ENCODE results near the gene IGSF3. TPM values are rescaled to one million over a fixed set of nuclear protein-coding genes. Genes with fewer than 3 reads are reported as not detected.
"Not testable (repeated sequence)": the region's sequence is repeated elsewhere in the genome, so short reads cannot be mapped to it uniquely, and the experiment has no call there.

Gene IGSF3
- total RNA-seq, 1 donor from 2014 or later, result 3.8 TPM

DNA sequence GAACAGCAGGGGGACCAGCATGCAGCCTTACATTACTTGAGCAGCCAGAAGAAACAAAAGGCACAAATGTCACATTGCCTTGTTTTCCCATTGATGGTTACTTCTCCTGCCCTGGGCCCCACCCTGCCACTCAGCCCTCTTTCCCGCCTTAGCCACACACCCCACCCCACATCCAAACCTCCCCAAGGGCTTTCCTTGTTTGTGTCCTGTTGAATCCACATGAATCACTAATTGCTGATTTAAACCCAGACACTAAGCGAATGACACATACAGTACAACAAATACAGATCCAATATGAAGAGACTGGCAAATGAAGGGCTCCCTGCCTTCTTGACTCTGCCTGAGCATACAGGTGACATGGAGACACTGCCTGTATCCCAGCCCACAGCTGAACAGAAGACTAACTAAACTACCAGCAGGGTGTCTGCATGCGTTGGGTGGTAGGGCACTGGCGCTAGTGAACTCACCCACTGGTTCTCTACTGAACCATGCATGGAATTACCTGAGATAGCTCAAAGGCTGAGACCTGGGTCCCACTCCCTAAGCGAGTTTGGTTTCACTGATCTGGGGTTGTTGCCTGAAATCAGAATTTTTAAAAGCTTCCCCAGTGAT is 3.1 kb downstream of the IGSF3 start:
- no peak for DNase-seq (ENCODE audit: low read depth)

GRCh38 chr1:116663821-116664220 is 3.7 kb downstream of the IGSF3 start:
- no peak for DNase-seq (ENCODE audit: low read depth)

DNA sequence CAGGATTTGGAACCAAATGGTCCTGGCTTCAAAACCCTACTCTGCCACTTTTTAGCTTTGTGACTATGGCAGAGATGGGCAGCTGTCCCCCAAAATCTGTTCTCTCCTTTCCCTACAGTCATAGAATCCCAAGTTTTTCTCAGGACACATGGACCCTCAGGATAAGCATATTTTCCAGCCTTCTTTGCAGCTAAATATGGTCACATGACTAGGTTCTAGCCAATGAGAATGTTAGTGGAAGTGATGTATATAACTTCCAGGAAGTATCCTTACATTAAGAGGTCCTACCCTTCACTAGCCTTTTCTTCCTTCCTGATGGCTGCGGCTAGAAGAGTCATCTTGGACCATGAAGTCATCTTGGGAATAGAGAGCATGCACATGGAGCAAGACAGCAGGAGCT is 5.9 kb downstream of the IGSF3 start:
- DNase-seq (ENCODE audit: low read depth), result no peak

GRCh38 chr1:116658645-116659044 is 8.9 kb downstream of the IGSF3 start:
- DNase-seq (ENCODE audit: low read depth), result not testable (repeated sequence)

GRCh38 chr1:116657836-116658235 is 9.7 kb downstream of the IGSF3 start:
- not testable (repeated sequence) for DNase-seq (ENCODE audit: low read depth)

- no peak for DNase-seq (ENCODE audit: low read depth)
These were observed 13.2 kb downstream of the IGSF3 start for GRCh38 chr1:116654351-116654750.

DNA sequence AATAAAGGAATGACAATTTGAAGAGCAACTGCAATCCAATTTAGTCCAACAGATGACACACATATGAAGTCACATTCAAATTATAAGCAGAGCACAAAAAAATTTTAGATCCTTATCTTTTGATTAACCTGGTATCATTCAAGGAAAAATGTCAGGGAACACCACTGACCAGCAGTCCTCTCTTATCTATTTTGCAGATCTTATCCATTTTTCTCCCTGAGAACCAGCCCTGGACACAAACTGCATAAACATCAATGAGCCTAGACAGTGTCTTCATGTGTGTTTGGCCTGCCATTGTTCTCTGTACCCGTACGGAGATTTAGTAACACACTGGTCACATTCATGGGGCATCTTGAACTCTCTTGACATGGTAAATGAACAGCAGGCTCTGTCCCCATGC is 14.9 kb downstream of the IGSF3 start:
- not testable (repeated sequence) for DNase-seq (ENCODE audit: low read depth)

- DNase-seq (ENCODE audit: low read depth), result not testable (repeated sequence)
These were observed 16.8 kb downstream of the IGSF3 start for GRCh38 chr1:116650781-116651180.

DNA sequence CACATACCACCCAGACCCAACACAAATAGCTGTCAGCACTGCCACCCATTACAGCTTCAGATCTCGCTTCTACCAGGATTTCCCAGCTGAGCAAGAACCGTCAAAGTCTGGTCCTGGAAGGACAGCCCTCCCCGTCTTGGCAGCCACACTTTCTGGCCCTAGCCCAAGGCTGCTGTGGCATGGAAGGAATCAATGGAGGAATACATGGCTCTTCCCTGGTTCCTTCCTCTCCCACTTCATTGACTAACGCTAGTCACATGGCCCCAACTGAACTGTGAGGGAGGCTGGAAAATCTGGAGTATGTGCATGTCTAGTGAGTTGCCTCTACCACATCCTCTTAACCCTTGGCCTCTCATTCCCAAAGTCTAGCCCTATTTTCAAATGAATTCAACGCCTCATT is 18.5 kb downstream of the IGSF3 start:
- DNase-seq (ENCODE audit: low read depth), result not testable (repeated sequence)

- DNase-seq (ENCODE audit: low read depth), result not testable (repeated sequence)
These were observed 19.2 kb downstream of the IGSF3 start for GRCh38 chr1:116648325-116648724.

DNA sequence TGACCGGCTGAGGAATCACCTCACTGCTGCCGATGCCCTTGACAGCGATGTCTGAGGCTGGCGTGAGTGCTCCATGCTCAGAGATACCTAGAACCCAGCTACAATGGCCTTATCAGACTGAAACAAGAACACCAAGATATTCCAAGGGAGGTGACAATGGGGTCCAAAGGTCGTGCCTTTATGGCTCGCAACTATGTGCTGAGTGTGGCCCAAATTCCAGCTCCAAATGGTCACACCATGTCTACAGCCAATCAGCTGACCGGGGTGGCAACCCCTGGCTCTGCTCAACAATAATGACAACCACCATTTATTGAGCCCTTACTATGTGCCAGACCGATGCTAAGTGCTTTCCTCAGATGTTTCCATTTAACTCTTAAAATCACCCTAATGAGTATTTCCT is 20.3 kb downstream of the IGSF3 start:
- DNase-seq (ENCODE audit: low read depth), result not testable (repeated sequence)

DNA sequence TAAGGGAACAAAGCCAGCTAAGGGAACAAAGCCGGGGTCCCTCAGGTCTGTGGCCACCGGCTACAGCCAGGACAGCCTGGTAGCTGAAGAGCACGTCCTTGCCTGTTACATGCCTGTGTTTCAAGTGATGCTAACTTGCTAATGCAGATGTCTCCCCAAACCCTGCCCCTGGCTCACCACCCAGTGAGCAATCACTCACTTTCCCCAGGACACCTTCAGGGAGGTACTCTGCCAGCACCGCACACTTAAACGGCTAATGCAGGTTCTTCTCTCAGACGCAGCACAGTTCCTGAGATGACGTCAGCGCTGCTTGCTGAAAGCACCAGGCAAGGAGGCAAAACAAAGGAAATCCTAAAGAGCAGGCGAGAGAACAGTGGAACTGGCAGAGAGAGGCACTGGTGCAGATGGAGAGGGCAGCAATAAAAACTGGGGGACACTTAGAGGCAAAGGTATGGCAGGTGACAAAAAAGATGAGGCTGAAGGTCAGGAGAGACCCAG is 20.8 kb downstream of the IGSF3 start:
- not testable (repeated sequence) for DNase-seq (ENCODE audit: low read depth)

GRCh38 chr1:116645802-116646672 is 21.5 kb downstream of the IGSF3 start:
- not testable (repeated sequence) for DNase-seq (ENCODE audit: low read depth)

DNA sequence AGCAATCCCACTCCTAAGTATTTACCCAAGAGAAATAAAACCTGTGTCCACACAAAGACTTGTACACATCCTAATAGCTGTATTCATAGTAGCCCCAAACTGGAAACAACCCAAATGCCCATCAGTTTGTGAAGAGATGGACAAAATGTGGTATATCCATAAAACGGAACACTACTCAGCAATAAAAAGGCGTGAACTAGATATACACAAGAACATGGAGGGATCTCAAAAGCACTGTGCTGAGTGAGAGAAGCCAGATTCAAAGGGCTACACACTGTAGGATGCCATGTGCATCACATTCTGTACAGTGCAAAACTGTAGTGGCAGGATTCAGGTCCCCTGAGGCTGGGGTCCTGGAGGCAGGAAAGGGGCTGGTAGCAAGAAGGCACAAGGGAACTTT is 22.5 kb downstream of the IGSF3 start:
- not testable (repeated sequence) for DNase-seq (ENCODE audit: low read depth)

DNA sequence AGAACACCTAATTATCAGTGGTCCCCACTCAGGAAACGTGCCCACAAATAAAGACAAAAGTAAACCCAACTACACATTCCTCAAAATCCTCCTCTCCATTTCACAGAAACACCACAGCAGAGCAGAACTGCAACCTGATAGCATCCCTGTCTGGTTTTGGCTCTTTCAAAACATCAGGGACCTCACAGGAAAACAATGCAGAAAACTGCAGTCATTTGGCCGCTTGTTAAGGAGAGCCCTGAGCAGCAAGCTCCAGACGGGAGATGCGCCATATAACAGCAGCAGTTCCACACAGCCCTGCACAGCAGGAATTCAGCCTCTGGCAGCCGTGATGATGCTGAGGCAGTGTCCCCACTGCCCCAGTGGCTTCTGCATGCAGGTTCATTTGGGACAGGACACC is 23.4 kb downstream of the IGSF3 start:
- not testable (repeated sequence) for DNase-seq (ENCODE audit: low read depth)

DNA sequence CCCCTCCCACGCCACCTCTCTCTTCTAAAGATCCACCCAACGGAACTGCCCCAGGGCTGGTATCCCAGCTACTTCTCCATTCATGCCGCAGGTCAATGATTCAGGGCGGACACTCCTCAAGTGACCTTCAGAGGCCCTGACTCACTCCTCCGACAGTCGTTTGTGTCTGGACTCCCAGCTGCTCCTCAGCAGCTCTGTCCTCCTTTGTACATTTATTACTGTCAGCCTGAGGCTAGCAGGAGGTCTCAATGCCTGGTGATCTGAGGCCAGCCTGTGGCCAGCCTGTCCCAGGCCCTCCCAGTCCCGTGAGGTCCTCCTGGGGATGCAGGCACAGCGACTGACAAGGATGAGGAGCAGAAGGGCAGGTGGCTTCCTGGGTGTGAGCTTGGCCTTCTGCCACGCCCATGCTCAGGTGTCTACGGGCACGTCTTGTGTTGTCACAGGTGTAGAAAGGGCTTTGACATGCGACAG is 24.2 kb downstream of the IGSF3 start:
- DNase-seq (ENCODE audit: low read depth), result peak; percentile 73

- not testable (repeated sequence) for DNase-seq (ENCODE audit: low read depth)
These were observed 24.9 kb downstream of the IGSF3 start for GRCh38 chr1:116642311-116643280.

- DNase-seq (ENCODE audit: low read depth), result not testable (repeated sequence)
These were observed 29.9 kb downstream of the IGSF3 start for GRCh38 chr1:116637583-116637982.

- not testable (repeated sequence) for DNase-seq (ENCODE audit: low read depth)
These were observed 30.9 kb downstream of the IGSF3 start for GRCh38 chr1:116636584-116636983.

- not testable (repeated sequence) for DNase-seq (ENCODE audit: low read depth)
These were observed 33.1 kb downstream of the IGSF3 start for GRCh38 chr1:116634386-116634785.
